ENCODE results near the gene SPSB1.

The SPSB1 gene

GRCh38 chr1:9253453-9254105 is 39.1 kb upstream of the SPSB1 start:
- DNase-seq (ENCODE audit: low read depth in 1 of 2, low spot score in 1 of 2), result no peak
- Histone ChIP-seq H3K4me3 (replicated peaks; ENCODE audit: insufficient read depth, low read length) (no peak overlapping the region), H3K27me3 (ENCODE audit: insufficient read depth, poor library complexity, severe bottlenecking) (no peaks in the 10 kb centered on the region), H3K27ac (replicated peaks) (no peak overlapping the region)
- TF ChIP-seq, protein P1, sequence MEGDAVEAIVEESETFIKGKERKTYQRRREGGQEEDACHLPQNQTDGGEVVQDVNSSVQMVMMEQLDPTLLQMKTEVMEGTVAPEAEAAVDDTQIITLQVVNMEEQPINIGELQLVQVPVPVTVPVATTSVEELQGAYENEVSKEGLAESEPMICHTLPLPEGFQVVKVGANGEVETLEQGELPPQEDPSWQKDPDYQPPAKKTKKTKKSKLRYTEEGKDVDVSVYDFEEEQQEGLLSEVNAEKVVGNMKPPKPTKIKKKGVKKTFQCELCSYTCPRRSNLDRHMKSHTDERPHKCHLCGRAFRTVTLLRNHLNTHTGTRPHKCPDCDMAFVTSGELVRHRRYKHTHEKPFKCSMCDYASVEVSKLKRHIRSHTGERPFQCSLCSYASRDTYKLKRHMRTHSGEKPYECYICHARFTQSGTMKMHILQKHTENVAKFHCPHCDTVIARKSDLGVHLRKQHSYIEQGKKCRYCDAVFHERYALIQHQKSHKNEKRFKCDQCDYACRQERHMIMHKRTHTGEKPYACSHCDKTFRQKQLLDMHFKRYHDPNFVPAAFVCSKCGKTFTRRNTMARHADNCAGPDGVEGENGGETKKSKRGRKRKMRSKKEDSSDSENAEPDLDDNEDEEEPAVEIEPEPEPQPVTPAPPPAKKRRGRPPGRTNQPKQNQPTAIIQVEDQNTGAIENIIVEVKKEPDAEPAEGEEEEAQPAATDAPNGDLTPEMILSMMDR (IDR thresholded peaks at IDR 0.05; ENCODE audit: insufficient read depth, low read length), result no peak
- no peak for TF ChIP-seq GABPA (IDR thresholded peaks at IDR 0.05; ENCODE audit: low read depth)
- no peak for TF ChIP-seq SPI1 (IDR thresholded peaks at IDR 0.05; ENCODE audit: borderline replicate concordance, low read depth)
- no peak for TF ChIP-seq REST (IDR thresholded peaks at IDR 0.05; ENCODE audit: insufficient replicate concordance, low read depth)
- no peak for TF ChIP-seq POLR2AphosphoS5 (IDR thresholded peaks at IDR 0.05; ENCODE audit: low read depth)

- Histone ChIP-seq H3K27ac (replicated peaks) (no peak overlapping the region), H3K4me3 (replicated peaks; ENCODE audit: insufficient read depth, low read length) (no peak overlapping the region), H3K27me3 (ENCODE audit: insufficient read depth, poor library complexity, severe bottlenecking) (no peaks in the 10 kb centered on the region)
- TF ChIP-seq POLR2AphosphoS5 (IDR thresholded peaks at IDR 0.05; ENCODE audit: low read depth), result no peak
- no peak for TF ChIP-seq SPI1 (IDR thresholded peaks at IDR 0.05; ENCODE audit: borderline replicate concordance, low read depth)
- TF ChIP-seq, protein P1 (IDR thresholded peaks at IDR 0.05; ENCODE audit: insufficient read depth, low read length), result no peak
- no peak for TF ChIP-seq GABPA (IDR thresholded peaks at IDR 0.05; ENCODE audit: low read depth)
- no peak for TF ChIP-seq REST (IDR thresholded peaks at IDR 0.05; ENCODE audit: insufficient replicate concordance, low read depth)
- DNase-seq (ENCODE audit: low read depth in 1 of 2, low spot score in 1 of 2), result no peak
Measured at GRCh38 chr1:9256332-9256731, 36.4 kb upstream of the SPSB1 start.

GRCh38 chr1:9257851-9258250 is 34.8 kb upstream of the SPSB1 start:
- no peak for TF ChIP-seq POLR2AphosphoS5 (IDR thresholded peaks at IDR 0.05; ENCODE audit: low read depth)
- no peak for TF ChIP-seq SPI1 (IDR thresholded peaks at IDR 0.05; ENCODE audit: borderline replicate concordance, low read depth)
- TF ChIP-seq, protein P1 (IDR thresholded peaks at IDR 0.05; ENCODE audit: insufficient read depth, low read length), result no peak
- no peak for TF ChIP-seq REST (IDR thresholded peaks at IDR 0.05; ENCODE audit: insufficient replicate concordance, low read depth)
- no peak for TF ChIP-seq GABPA (IDR thresholded peaks at IDR 0.05; ENCODE audit: low read depth)
- H3K27me3 ChIP-seq (ENCODE audit: insufficient read depth, poor library complexity, severe bottlenecking), result no peaks in the 10 kb centered on the region
- H3K27ac ChIP-seq (replicated peaks), result no peak overlapping the region
- H3K4me3 ChIP-seq (replicated peaks; ENCODE audit: insufficient read depth, low read length), result no peak overlapping the region
- DNase-seq (ENCODE audit: low read depth in 1 of 2, low spot score in 1 of 2), result no peak

Data from HL-60 (cell line).